H4 (cell line): Measurements from ENCODE around the gene TIGD6. TPM values are rescaled to one million over a fixed set of nuclear protein-coding genes. Genes with fewer than 3 reads are reported as not detected.

Experiments used
- DNase-seq: peaks from one replicate; pipeline ENCODE4 v3.0.0-alpha.2; 2015; ENCODE audit warnings: low spot score
- total RNA-seq: library from RNA; depleted of rRNA; stranded (reverse); fragments of >200 nt; shearing (Covaris generic); gene quantifications from 2 replicates; pipeline ENCODE4 v1.2.3, GENCODE V29; 2014

The TIGD6 gene
- total RNA-seq, 1 experiment from 2014 or later: 7.4 TPM

GRCh38 chr5:149981206-149981605 lies 19.2 kb downstream of the TIGD6 start:
- DNase-seq: no peak

- no peak for DNase-seq
These were observed 20.6 kb downstream of the TIGD6 start for GRCh38 chr5:149979896-149980295.

GRCh38 chr5:149975409-149975808 lies 25.0 kb downstream of the TIGD6 start:
- DNase-seq: no peak

- DNase-seq: no peak
These were observed 31.1 kb downstream of the TIGD6 start for GRCh38 chr5:149969181-149969930.

GRCh38 chr5:149966946-149967345 lies 33.5 kb downstream of the TIGD6 start:
- DNase-seq: no peak

GRCh38 chr5:149963729-149964128 lies 36.7 kb downstream of the TIGD6 start:
- no peak for DNase-seq

GRCh38 chr5:149962601-149963300 lies 37.7 kb downstream of the TIGD6 start:
- DNase-seq: no peak

- peak; percentile 51 for DNase-seq
These were observed 38.5 kb downstream of the TIGD6 start for GRCh38 chr5:149961957-149962409.

GRCh38 chr5:149961186-149961685 lies 39.2 kb downstream of the TIGD6 start:
- DNase-seq: no peak

- peak; percentile 97 for DNase-seq
These were observed 39.9 kb downstream of the TIGD6 start, which contains the start of gene SLC26A2 for GRCh38 chr5:149960272-149961185. SLC26A2 (plus strand) TSS chr5:149960758; CDS start chr5:149977653, 16,895 bp downstream.

- peak; percentile 60 for DNase-seq
These were observed 40.8 kb downstream of the TIGD6 start for GRCh38 chr5:149959406-149960236.

GRCh38 chr5:149957855-149958254 lies 42.6 kb downstream of the TIGD6 start:
- no peak for DNase-seq

GRCh38 chr5:149956685-149957084 lies 43.8 kb downstream of the TIGD6 start:
- no peak for DNase-seq

- no peak for DNase-seq
These were observed 45.7 kb downstream of the TIGD6 start for GRCh38 chr5:149954798-149955197.

GRCh38 chr5:149953436-149954121 lies 46.9 kb downstream of the TIGD6 start:
- no peak for DNase-seq

GRCh38 chr5:149951138-149951749 lies 49.2 kb downstream of the TIGD6 start:
- DNase-seq: no peak

- DNase-seq: no peak
These were observed 51.5 kb downstream of the TIGD6 start for GRCh38 chr5:149948993-149949392.

GRCh38 chr5:149946118-149946517 lies 54.3 kb downstream of the TIGD6 start:
- DNase-seq: no peak

- DNase-seq: no peak
These were observed 55.8 kb downstream of the TIGD6 start, which contains the start of gene PDE6A for GRCh38 chr5:149944666-149945065. PDE6A (minus strand) TSS chr5:149944793; CDS start chr5:149944673, 120 bp downstream.
